HCT116 (cell line): ENCODE data around the gene TNNC1. TPM values are rescaled to one million over a fixed set of nuclear protein-coding genes. Genes with fewer than 3 reads are reported as not detected.

Experiments
- ATAC-seq: fragments of 200-7000 bp; cut with Tn5 transposase; 2 replicates; pipeline ENCODE4 v1.9.1; 2020; ENCODE audit warnings: mild to moderate bottlenecking, moderate library complexity
- BruUV-seq: library from RNA; stranded (reverse); fragments of 400-500 nt; replicated peaks from 2 replicates; lab custom pipeline; 2021; lab: Mats Ljungman, UMichigan
- CTCF ChIA-PET: fragments of 300-600 bp; sonication (Branson Sonifier 250); formaldehyde crosslinking; loops from one replicate; lab custom pipeline; 2021; ENCODE audit warnings: antibody characterized with exemption; lab: Charles Lee
- POLR2A ChIA-PET: fragments of 300-600, 350-600 bp; sonication (Branson Sonifier 250); formaldehyde crosslinking; loops from one replicate; lab custom pipeline; 2021; ENCODE audit warnings: antibody characterized with exemption; lab: Charles Lee
- RAD21 ChIA-PET, 2 experiments: fragments of 300-600 bp; sonication (Branson Sonifier 250); formaldehyde crosslinking; loops; one replicate each; lab custom pipeline; 2023; ENCODE audit warnings: low total read pairs in 2 of 2; ENCODE audit not compliant: uncharacterized antibody in 2 of 2, unreplicated experiment in 2 of 2, low non-redundant PET in 1 of 2; lab: Charles Lee
- DNase-seq: peaks from one replicate; pipeline ENCODE4 v3.0.0-alpha.2; 2010; ENCODE audit warnings: low read depth, low spot score
- H2AFZ ChIP-seq: fragments of 200-600 bp; shearing (Covaris generic), sonication (generic); 2 replicates; pipeline ENCODE4 v1.6.1; 2017; ENCODE audit warnings: low read depth, mixed run types, mixed read lengths, antibody characterized with exemption, low read length; ENCODE audit not compliant: poor library complexity, severe bottlenecking
- H3K27ac ChIP-seq: 2 replicates; pipeline ENCODE4 v1.5.1; 2012; ENCODE audit warnings: low read depth, low read length
- H3K27me3 ChIP-seq: fragments of 200-600 bp; sonication (generic); 2 replicates; pipeline ENCODE4 v1.6.1; 2016; ENCODE audit warnings: mixed run types, low read length, mixed read lengths; ENCODE audit not compliant: insufficient read depth
- H3K36me3 ChIP-seq, 2 experiments: fragments of 200-500 bp in 1 of 2; fragments of 200-600 bp in 1 of 2; sonication (Bioruptor generic) in 1 of 2; sonication (generic) in 1 of 2; 2 replicates each; pipeline versions ENCODE4 v1.5.1 to v1.6.1; 2014 to 2016; ENCODE audit warnings: low read length in 2 of 2, inconsistent platforms in 1 of 2, mixed read lengths in 1 of 2, mixed run types in 1 of 2; ENCODE audit not compliant: insufficient read depth in 2 of 2, control insufficient read depth in 1 of 2
- H3K4me1 ChIP-seq, 2 experiments: fragments of 200-600 bp in 1 of 2; sonication (generic) in 1 of 2; 2 replicates each; pipeline versions ENCODE4 v1.5.1 to v1.6.1; 2012 to 2017; ENCODE audit warnings: low read length in 2 of 2, inconsistent platforms in 1 of 2, mild to moderate bottlenecking in 1 of 2, mixed read lengths in 1 of 2, mixed run types in 1 of 2, moderate library complexity in 1 of 2; ENCODE audit not compliant: insufficient read depth in 2 of 2, control insufficient read depth in 1 of 2
- H3K4me2 ChIP-seq: fragments of 200-600 bp; sonication (generic); 2 replicates; pipeline ENCODE4 v1.6.1; 2017; ENCODE audit warnings: mixed run types, low read length, mixed read lengths
- H3K4me3 ChIP-seq, 2 experiments: fragments of 200-600 bp in 1 of 2; sonication (generic) in 1 of 2; replicated peaks in 1 of 2; 2 replicates each; pipeline ENCODE4 v1.5.1; 2011 to 2016; ENCODE audit warnings: low read length in 2 of 2, control low read depth in 1 of 2, low read depth in 1 of 2, mild to moderate bottlenecking in 1 of 2, mixed read lengths in 1 of 2, mixed run types in 1 of 2
- H3K79me2 ChIP-seq: fragments of 200-600 bp; sonication (generic); 2 replicates; pipeline ENCODE4 v1.6.1; 2017; ENCODE audit warnings: mild to moderate bottlenecking, mixed run types, low read length, moderate library complexity, mixed read lengths; ENCODE audit not compliant: insufficient read depth
- H3K9ac ChIP-seq: fragments of 200-600 bp; sonication (generic); 2 replicates; pipeline ENCODE4 v1.6.1; 2016; ENCODE audit warnings: low read length, mixed read lengths
- H3K9me2 ChIP-seq: fragments of 200-600 bp; sonication (generic), shearing (Covaris generic); 2 replicates; pipeline ENCODE4 v1.6.1; 2017; ENCODE audit warnings: mixed run types, mild to moderate bottlenecking, moderate library complexity; ENCODE audit not compliant: insufficient read depth
- H3K9me3 ChIP-seq, 2 experiments: fragments of 200-500 bp in 1 of 2; fragments of 200-600 bp in 1 of 2; sonication (Bioruptor generic) in 1 of 2; sonication (generic) in 1 of 2; 2 replicates each; pipeline ENCODE4 v1.6.1; 2014 to 2017; ENCODE audit warnings: low read length in 2 of 2, mixed read lengths in 2 of 2, inconsistent platforms in 1 of 2, low read depth in 1 of 2, mild to moderate bottlenecking in 1 of 2, mixed run types in 1 of 2, moderate library complexity in 1 of 2; ENCODE audit not compliant: control insufficient read depth in 1 of 2, insufficient read depth in 1 of 2
- H4K20me1 ChIP-seq: fragments of 200-600 bp; sonication (generic), shearing (Covaris generic); 2 replicates; pipeline ENCODE4 v1.6.1; 2017; ENCODE audit warnings: mixed run types, mild to moderate bottlenecking, moderate library complexity; ENCODE audit not compliant: insufficient read depth
- CBX3 ChIP-seq: IDR thresholded peaks from 2 replicates; pipeline ENCODE4 v1.6.1; 2012; ENCODE audit warnings: low read depth
- CEBPB ChIP-seq: IDR thresholded peaks from 2 replicates; pipeline ENCODE4 v1.6.1; 2012; ENCODE audit warnings: low read depth
- ELF1 ChIP-seq: IDR thresholded peaks from 2 replicates; pipeline ENCODE4 v1.6.1; 2012; ENCODE audit warnings: low read depth, borderline replicate concordance
- EZH2phosphoT487 ChIP-seq: fragments of 200-600 bp; IDR thresholded peaks from 2 replicates; pipeline ENCODE4 v1.6.1; 2018; ENCODE audit warnings: antibody characterized with exemption, borderline replicate concordance
- FOSL1 ChIP-seq: IDR thresholded peaks from 2 replicates; pipeline ENCODE4 v1.6.1; 2012; ENCODE audit warnings: low read depth
- JUND ChIP-seq: IDR thresholded peaks from 2 replicates; pipeline ENCODE4 v1.6.1; 2012
- POLR2A ChIP-seq: IDR thresholded peaks from 2 replicates; pipeline ENCODE4 v1.7.0; 2011; ENCODE audit warnings: borderline replicate concordance; ENCODE audit not compliant: insufficient read depth, insufficient read length; ENCODE audit errors: extremely low read depth
- POLR2AphosphoS5 ChIP-seq: IDR thresholded peaks from 2 replicates; pipeline ENCODE4 v1.6.1; 2011; ENCODE audit warnings: mild to moderate bottlenecking, low read depth, low read length, moderate library complexity
- RAD21 ChIP-seq: IDR thresholded peaks from 2 replicates; pipeline ENCODE4 v1.6.1; 2012; ENCODE audit warnings: low read depth, mild to moderate bottlenecking
- TCF7L2 ChIP-seq: IDR thresholded peaks from 2 replicates; pipeline ENCODE4 v1.7.0; 2011; ENCODE audit warnings: borderline replicate concordance, inconsistent platforms; ENCODE audit not compliant: insufficient read depth, insufficient read length; ENCODE audit errors: extremely low read depth
- YY1 ChIP-seq: IDR thresholded peaks from 2 replicates; pipeline ENCODE4 v1.6.1; 2011; ENCODE audit warnings: low read length, low read depth, moderate library complexity, mild to moderate bottlenecking; ENCODE audit not compliant: insufficient replicate concordance; ENCODE audit errors: extremely low read depth
- ZBTB33 ChIP-seq: IDR thresholded peaks from 2 replicates; pipeline ENCODE4 v1.6.1; 2011; ENCODE audit warnings: mild to moderate bottlenecking, low read length, moderate library complexity; ENCODE audit not compliant: insufficient replicate concordance; ENCODE audit errors: extremely low read depth
- ZNF274 ChIP-seq: fragments of 200-500 bp; sonication (Bioruptor generic); IDR thresholded peaks from 2 replicates; pipeline ENCODE4 v1.6.1; 2014; ENCODE audit warnings: mild to moderate bottlenecking, low read depth, low read length, inconsistent platforms
- intact Hi-C: fragments of 100-400 bp; cut with micrococcal nuclease; formaldehyde crosslinking; loops from 2 replicates; pipeline ENCODE4 v1.10.0; 2022
- total RNA-seq: library from RNA; stranded (reverse); gene quantifications from one replicate; pipeline ENCODE4 v1.2.1, GENCODE V29; 2021; ENCODE audit not compliant: unreplicated experiment
- TF ChIP-seq, protein P1 (sequence below): IDR thresholded peaks from 2 replicates; pipeline ENCODE4 v1.6.1; 2012; ENCODE audit warnings: low read depth
- TF ChIP-seq, protein P2 (sequence below): IDR thresholded peaks from 2 replicates; pipeline ENCODE4 v1.6.1; 2012

Gene TNNC1
- total RNA-seq, 1 experiment from 2014 or later, result 2.2 TPM

DNA sequence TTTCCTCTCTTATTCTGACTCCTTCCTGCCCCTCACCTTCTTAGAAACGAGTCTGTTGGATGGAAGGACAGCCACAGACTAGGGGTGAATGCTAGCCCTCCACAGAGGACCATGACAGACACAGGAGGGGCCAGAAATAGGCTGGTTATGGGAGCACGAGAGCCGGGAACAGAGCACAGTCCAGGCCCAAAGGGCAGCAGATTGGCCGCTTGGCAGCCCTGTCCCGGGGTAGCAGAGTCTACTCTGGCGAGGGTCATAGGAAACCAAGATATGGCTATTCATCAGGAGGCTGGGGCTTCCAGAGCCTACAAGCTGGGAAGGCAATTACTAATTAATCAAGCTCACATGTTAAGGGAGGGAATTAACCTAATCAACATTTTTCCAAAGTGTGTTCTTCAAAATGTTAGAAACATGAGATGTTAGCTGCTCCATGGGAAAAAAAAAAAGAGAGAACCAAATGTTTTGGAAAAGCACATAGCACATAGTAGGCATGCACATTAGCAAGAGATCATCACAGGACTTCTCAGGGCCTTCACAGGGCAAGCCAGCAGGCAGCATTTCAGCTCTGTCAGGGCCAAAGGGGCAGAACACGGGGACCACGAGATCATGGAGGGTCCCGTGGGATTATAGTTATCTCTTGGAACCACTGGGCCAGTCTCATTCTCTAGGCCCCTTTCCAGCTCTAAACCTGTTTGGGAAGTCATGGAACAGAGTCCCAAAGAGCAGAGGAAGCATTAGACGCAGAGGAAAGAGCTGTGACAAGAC lies 22.2 kb downstream of the TNNC1 start (continued):
- TF ChIP-seq, protein P1, sequence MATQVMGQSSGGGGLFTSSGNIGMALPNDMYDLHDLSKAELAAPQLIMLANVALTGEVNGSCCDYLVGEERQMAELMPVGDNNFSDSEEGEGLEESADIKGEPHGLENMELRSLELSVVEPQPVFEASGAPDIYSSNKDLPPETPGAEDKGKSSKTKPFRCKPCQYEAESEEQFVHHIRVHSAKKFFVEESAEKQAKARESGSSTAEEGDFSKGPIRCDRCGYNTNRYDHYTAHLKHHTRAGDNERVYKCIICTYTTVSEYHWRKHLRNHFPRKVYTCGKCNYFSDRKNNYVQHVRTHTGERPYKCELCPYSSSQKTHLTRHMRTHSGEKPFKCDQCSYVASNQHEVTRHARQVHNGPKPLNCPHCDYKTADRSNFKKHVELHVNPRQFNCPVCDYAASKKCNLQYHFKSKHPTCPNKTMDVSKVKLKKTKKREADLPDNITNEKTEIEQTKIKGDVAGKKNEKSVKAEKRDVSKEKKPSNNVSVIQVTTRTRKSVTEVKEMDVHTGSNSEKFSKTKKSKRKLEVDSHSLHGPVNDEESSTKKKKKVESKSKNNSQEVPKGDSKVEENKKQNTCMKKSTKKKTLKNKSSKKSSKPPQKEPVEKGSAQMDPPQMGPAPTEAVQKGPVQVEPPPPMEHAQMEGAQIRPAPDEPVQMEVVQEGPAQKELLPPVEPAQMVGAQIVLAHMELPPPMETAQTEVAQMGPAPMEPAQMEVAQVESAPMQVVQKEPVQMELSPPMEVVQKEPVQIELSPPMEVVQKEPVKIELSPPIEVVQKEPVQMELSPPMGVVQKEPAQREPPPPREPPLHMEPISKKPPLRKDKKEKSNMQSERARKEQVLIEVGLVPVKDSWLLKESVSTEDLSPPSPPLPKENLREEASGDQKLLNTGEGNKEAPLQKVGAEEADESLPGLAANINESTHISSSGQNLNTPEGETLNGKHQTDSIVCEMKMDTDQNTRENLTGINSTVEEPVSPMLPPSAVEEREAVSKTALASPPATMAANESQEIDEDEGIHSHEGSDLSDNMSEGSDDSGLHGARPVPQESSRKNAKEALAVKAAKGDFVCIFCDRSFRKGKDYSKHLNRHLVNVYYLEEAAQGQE, result no peak
- TF ChIP-seq, protein P2, sequence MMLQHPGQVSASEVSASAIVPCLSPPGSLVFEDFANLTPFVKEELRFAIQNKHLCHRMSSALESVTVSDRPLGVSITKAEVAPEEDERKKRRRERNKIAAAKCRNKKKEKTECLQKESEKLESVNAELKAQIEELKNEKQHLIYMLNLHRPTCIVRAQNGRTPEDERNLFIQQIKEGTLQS, result no peak
- TF ChIP-seq CEBPB, result no peak

DNA sequence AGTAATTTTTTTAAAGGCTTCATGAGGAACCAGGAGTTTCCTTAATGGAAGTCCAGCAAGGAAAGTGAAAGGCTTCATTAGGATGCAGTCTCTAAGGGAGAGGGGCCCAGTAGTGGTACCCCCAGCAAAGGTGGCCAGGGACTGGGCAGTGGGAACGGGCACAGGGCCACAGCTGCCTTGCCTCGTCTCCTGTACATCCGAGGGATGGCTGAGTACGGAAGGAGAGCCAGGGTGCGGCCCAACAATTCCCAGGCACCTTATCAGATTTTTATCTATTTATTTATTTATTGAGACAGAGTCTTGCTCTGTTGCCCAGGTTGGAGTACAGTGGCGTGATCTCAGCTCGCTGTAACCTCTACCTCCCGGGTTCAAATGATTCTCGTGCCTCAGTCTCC lies 23.4 kb downstream of the TNNC1 start:
- H3K4me2 ChIP-seq, result no peak overlapping the region

More for the DNA sequence above, 23.4 kb downstream of the TNNC1 start:
- H3K27ac ChIP-seq, result no peak overlapping the region
- no peak overlapping the region for H3K9ac ChIP-seq
- no peaks in the 10 kb centered on the region for H3K4me1 ChIP-seq
- no peaks in the 10 kb centered on the region for H3K36me3 ChIP-seq
- POLR2A ChIA-PET, result no interaction called here
- CTCF ChIA-PET, result no interaction called here
- no peaks in the 10 kb centered on the region for H3K27me3 ChIP-seq
- intact Hi-C loops, result no loop called here
- no peaks in the 10 kb centered on the region for H3K79me2 ChIP-seq
- H2AFZ ChIP-seq, result no peak overlapping the region
- DNase-seq (no peak), ATAC-seq (no peak)
- no peaks in the 10 kb centered on the region for H4K20me1 ChIP-seq
- TF ChIP-seq CEBPB (no peak), ZBTB33 (no peak), POLR2AphosphoS5 (no peak), ELF1 (no peak), CBX3 (no peak), POLR2A (no peak), YY1 (no peak), TCF7L2 (no peak), EZH2phosphoT487 (no peak), RAD21 (no peak), JUND (no peak), FOSL1 (no peak), ZNF274 (no peak)
- TF ChIP-seq, protein P2, result no peak
- H3K9me2 ChIP-seq, result no peaks in the 10 kb centered on the region
- no peak overlapping the region for H3K4me3 ChIP-seq
- RAD21 ChIA-PET, result no interaction called here
- no TSS peak for BruUV-seq
- H3K9me3 ChIP-seq, result no peaks in the 10 kb centered on the region
